Measurements from ENCODE around the gene TMEM86A.
"Not testable (repeated sequence)": the region's sequence is repeated elsewhere in the genome, so short reads cannot be mapped to it uniquely, and the experiment has no call there.

Gene TMEM86A, protein sequence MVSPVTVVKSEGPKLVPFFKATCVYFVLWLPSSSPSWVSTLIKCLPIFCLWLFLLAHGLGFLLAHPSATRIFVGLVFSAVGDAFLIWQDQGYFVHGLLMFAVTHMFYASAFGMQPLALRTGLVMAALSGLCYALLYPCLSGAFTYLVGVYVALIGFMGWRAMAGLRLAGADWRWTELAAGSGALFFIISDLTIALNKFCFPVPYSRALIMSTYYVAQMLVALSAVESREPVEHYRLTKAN

GRCh38 chr11:18698341-18699268 is at the start of gene TMEM86A:
TSS of gene TMEM86A (plus strand) at chr11:18698779. CDS start at chr11:18698887, 108 bp downstream.
- DNase-seq: peak; percentile 83

- DNase-seq: no peak
Measured at GRCh38 chr11:18650353-18650752, 48.2 kb upstream of the TMEM86A start.

GRCh38 chr11:18650859-18651557 is 47.6 kb upstream of the TMEM86A start:
- DNase-seq: peak; percentile 11

DNA sequence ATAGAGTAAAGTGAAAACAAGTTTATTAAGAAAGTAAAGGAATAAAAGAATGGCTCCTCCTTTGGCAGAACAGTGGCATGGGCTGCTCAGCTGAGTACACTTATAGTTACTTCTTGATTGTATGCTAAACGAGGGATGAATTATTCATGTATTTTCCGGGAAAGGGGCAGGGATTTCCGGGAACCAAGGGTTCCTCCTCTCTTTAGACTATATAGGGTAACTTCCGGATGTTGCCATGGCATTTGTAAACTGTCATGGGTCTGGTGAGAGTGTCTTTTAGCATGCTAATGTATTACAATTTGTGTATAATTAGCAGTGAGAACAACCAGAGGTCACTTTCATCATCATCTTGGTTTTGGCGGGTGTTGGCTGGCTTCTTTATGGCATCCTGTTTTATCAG is 40.9 kb upstream of the TMEM86A start:
- no peak for DNase-seq

- DNase-seq: not testable (repeated sequence)
Measured at GRCh38 chr11:18665353-18665872, 33.2 kb upstream of the TMEM86A start.

DNA sequence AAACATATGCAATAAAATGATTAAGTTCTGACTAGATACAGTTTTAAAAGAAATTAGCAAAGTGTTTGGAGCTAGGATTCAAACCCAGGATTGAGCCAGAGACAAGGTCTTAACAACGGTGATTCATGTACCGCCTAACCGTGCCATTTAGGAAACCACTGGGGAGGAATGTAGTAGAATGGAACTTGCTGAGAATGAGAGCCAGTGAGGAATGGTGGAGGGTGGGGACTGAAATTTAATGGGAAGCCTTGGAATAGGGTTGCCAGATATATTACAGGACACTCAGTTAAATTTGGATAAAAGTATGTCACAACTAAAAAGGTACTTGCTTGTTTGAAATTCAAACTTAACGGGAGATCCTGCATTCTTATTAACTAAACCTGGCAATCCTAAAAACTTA is 30.4 kb upstream of the TMEM86A start:
- DNase-seq: no peak

GRCh38 chr11:18669219-18669596 is 29.4 kb upstream of the TMEM86A start:
- no peak for DNase-seq

GRCh38 chr11:18669711-18670110 is 28.9 kb upstream of the TMEM86A start:
- no peak for DNase-seq

- no peak for DNase-seq
Measured at GRCh38 chr11:18671246-18671645, 27.3 kb upstream of the TMEM86A start.

- DNase-seq: not testable (repeated sequence)
Measured at GRCh38 chr11:18672209-18672608, 26.4 kb upstream of the TMEM86A start.

GRCh38 chr11:18676803-18677202 is 21.8 kb upstream of the TMEM86A start:
- no peak for DNase-seq

GRCh38 chr11:18677560-18677959 is 21.0 kb upstream of the TMEM86A start:
- no peak for DNase-seq

- not testable (repeated sequence) for DNase-seq
Measured at GRCh38 chr11:18681949-18682348, 16.6 kb upstream of the TMEM86A start.

- no peak for DNase-seq
Measured at GRCh38 chr11:18682466-18682865, 16.1 kb upstream of the TMEM86A start.

- DNase-seq: no peak
Measured at GRCh38 chr11:18684267-18684666, 14.3 kb upstream of the TMEM86A start.

- DNase-seq: not testable (repeated sequence)
Measured at GRCh38 chr11:18691467-18692140, 7.0 kb upstream of the TMEM86A start.

DNA sequence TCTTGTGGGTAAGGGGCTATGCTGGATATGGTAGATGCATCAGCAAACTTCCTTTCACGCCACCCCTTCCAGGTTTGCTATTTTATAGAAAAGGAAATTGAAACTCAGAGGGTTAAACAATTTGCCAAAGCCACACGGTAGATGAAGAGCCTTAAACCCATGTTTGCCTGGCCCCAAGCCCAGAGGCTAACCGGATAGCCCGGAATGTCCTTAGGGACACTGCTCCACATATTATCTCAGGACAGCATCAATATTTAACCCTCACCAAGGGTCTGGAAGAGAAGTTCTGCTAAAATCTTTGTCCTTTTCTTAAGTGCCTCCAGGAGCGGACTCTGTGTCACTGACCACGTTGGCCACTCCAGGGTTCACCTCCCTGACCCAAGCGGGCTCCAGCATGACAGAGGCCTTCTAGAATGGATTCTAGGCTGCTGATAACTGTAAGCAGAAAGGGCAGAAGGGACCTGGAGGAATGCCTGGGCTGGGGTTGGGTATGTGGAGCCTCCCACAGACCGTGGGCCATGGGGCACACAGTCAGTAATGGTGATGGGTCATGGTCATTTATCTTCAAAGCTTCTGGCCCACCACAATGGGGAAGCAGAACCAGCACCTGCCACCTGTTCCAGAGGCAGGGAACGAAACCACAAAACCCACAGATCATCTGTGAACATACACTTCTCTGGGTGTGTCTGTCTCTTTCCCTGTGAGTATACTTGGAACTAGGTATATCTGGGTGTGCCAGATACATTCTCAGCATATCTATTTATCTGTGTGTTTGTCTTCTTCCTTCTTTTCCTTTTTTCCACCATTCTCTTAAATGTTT is 5.4 kb upstream of the TMEM86A start:
- no peak for DNase-seq

DNA sequence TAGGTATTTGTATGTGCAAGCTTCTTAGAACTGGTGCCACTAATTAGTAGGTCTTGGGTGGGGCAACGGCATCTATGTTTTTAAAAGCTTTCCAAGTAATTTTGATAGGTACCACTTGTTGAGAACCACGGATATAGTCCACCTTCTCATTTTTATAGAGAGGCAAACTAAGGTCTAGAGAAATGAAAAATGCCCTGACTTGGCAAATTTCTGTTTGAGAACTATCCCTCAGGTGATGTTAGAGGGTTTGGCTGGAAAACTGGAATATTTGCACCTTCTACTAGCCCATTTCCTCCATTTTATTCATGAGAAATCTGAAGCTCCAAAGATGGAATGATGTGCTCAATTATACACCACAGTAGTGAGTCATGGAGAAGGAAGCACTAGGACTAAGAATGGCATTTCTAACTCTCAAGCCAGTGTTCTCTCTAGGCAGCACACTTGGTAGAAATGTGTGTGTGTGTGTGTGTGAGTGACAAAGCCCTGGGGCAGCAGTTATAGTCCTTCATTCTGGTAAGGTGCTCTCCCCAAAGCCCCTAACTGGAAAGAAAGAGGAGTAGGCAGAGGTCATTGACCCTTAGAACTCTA is 1.8 kb upstream of the TMEM86A start:
- no peak for DNase-seq

GRCh38 chr11:18697576-18697975 is 1.0 kb upstream of the TMEM86A start:
- DNase-seq: no peak

- no peak for DNase-seq
Measured at GRCh38 chr11:18699269-18699596, 654 bp downstream of the TMEM86A start.

DNA sequence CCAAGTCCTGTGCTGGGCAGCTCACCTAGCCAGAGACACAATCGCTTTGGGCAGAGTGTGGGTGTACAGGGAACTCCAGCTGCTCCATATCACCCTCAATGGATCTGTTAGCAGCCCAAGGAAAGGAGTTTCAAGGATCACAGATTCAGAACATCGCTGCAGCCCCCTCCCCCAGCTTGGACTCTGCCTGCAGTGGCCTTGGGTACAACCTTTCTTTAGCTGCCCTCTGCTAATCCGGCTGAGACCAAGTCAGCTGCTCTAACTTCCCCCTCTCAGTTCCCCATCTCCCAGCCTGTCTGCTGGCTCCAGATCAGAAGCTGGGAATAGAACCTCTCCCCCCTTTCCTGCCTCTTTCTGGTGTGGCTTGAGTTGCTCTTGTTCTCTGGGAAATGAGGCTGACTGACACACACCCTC is 1.3 kb downstream of the TMEM86A start:
- DNase-seq: no peak

GRCh38 chr11:18700375-18700774 is 1.8 kb downstream of the TMEM86A start:
- DNase-seq: no peak

Measured in NCI-H526 treated with DMSO at 0.1 percent for 48 hours (cell line).